Thoracic aorta (tissue), 2 donors: Measurements from ENCODE around the gene ZBTB39. TPM values are rescaled to one million over a fixed set of nuclear protein-coding genes. Genes with fewer than 3 reads are reported as not detected.
A peak's percentile ranks its signal among the peaks of the same experiment; 100 is the strongest.

ENCODE experiments used
- ATAC-seq: fragments of 150-250 bp; one replicate; pipeline ENCODE4 v1.8.0; 2017; ENCODE audit warnings: low read depth; ENCODE audit not compliant: insufficient number of reproducible peaks, low FRiP score
- DNase-seq: peaks from one replicate; pipeline ENCODE4 v3.0.0-alpha.2; 2020; ENCODE audit warnings: low spot score
- H3K27ac ChIP-seq, 2 donors: fragments of 200-600 bp; sonication (generic); 1 replicate in 1 of 2; 2 replicates in 1 of 2; pipeline ENCODE4 v1.5.1; 2016; ENCODE audit warnings: mild to moderate bottlenecking in 2 of 2, moderate library complexity in 2 of 2
- H3K27me3 ChIP-seq: fragments of 200-600 bp; sonication (generic); replicated peaks from 2 replicates; pipeline ENCODE4 v1.6.0; 2016; ENCODE audit warnings: mild to moderate bottlenecking; ENCODE audit not compliant: insufficient read depth
- H3K36me3 ChIP-seq: fragments of 200-600 bp; sonication (generic); one replicate; pipeline ENCODE4 v1.5.1; 2016
- H3K4me1 ChIP-seq, 2 donors: fragments of 200-600 bp; sonication (generic); 1 replicate in 1 of 2; 2 replicates in 1 of 2; pipeline versions ENCODE4 v1.5.1 to v1.6.0; 2016; ENCODE audit warnings: low read depth in 2 of 2, mild to moderate bottlenecking in 1 of 2; ENCODE audit not compliant: control insufficient read depth in 1 of 2
- H3K4me3 ChIP-seq: fragments of 200-600 bp; sonication (generic); 2 replicates; pipeline ENCODE4 v1.5.1; 2016; ENCODE audit warnings: mild to moderate bottlenecking
- H3K9me3 ChIP-seq: fragments of 200-600 bp; sonication (generic); 2 replicates; pipeline ENCODE4 v1.5.1; 2016
- CTCF ChIP-seq: fragments of 200-600 bp; sonication (generic); IDR thresholded peaks from one replicate; pipeline ENCODE4 v1.5.1; 2019; ENCODE audit warnings: antibody characterized with exemption
- total RNA-seq, 2 donors: library from RNA; depleted of rRNA; stranded (reverse); fragments of >200 nt; gene quantifications; one replicate each; pipeline versions ENCODE4 v1.1.0 to v1.2.3, GENCODE V29; 2016

ZBTB39 gene
- total RNA-seq, 2 donors from 2014 or later = 3.1 to 8.3 TPM

DNA sequence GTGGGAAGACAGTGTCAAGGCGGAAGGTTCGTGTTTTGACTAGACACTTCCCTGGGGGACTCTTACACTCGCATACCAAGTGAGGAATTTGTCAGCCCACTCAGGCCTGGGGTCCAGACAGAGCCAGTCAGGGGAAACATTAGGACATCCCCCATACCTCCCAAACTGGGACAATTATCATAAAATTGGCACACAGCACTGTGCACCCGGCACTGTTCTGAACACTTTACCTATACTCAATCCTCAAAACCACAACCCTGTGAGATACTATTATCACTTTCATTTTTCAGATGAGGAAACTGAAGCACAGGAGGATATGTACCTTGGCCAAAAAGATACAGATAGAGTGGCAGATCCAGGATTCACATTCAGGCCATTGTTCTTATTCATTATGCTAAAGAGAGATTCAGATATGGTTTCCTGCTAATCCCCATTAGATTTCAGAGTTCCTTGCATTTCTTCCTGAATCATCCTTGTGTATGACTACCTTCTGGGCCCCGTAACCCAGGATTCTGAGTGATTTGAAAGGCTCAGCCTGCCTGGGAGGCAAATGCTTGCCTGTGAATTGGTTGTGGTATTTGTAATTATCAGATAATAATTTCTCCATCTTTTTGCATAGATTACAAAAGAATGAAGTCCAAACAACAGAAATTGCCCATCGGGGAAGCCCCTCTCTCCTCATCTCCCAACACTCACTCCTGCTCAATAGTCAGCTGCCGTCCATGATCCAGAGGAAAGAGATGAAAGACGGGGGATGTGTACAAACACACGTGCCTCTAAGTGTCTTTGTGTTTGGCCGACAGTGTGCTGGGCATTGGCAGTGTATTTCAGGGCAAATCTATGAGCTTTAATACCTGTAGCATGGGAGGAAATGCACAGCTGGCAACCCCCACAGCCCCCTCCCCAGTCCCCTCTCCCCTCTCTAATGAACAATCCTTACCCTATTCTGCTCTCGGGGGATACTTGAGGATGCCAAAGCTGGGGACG is 5.4 kb upstream of the ZBTB39 start:
- ATAC-seq (no peak), DNase-seq (no peak)
- Histone ChIP-seq H3K4me3 (no peak overlapping the region), H3K27me3 (no peaks in the 10 kb centered on the region), H3K9me3 (no peaks in the 10 kb centered on the region), H3K36me3 (no peaks in the 10 kb centered on the region), H3K27ac (no peak overlapping the region), H3K4me1 (peaks cover 3 to 6% of the 10 kb centered on the region in 2 donors)
- TF ChIP-seq CTCF = no peak

DNA sequence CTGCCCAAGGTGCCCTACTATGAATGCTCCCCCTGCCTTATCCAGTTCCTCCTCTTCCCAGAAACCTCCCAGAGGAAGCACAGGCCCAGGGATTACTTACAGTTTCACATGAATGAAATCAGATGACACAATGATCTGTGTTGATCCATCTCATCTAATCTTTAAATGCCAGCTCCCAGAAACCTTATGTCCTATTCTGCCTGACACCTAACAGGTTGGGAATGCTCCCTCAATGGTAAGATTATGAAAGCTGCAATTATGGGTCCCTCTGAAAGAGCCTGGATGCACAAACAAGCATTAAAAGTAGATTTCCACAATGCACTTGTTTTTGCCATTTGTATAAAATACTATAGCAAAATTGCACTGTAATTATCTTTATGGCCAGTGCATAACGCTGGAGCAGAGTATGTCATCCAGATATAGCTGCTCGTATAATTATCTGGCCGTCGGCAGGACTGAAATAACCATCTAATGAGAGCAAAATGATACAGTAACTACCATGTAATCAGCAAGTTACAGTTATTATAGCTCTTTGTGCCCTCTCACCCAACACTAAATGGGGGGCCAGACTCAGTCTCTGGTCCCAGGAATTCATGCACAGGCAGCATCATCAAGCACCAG is 4.4 kb upstream of the ZBTB39 start:
- no peak for DNase-seq
- Histone ChIP-seq H3K4me1 (peaks cover 5 to 9% of the 10 kb centered on the region in 2 donors), H3K4me3 (no peak overlapping the region), H3K9me3 (no peaks in the 10 kb centered on the region), H3K36me3 (no peaks in the 10 kb centered on the region), H3K27ac (no peak overlapping the region), H3K27me3 (no peaks in the 10 kb centered on the region)
- no peak for TF ChIP-seq CTCF
- no peak for ATAC-seq

DNA sequence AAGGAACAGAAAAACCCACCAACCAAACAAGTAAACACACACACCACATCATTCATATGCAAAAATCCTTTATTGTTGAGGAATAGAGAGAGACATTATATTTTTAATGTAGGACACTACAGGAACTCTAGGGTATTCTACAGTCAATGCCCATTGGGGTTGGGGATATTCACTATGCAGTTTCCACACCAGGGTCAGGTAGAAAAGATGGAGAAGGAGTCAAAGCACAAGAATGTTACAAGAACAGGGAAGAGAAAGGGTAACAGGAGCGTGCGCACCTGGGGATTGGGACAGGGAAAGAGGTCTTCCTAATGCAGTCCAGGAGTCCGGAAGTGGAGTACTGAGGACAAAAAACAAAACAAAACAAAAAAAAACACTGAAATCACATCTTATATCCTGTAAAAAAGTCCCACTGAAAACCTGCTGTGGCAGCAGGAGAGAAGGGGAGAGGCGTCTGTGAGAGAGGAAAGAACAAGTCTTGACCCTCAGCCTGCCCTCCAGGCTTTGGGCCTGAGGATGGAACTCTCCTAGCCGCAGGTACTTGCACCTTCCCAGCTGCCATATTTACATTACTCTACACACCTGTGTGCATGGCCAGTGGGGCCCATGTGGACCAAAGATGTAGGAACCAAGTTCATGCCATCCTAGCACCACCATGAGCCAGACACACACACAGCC is 3.7 kb upstream of the ZBTB39 start:
- no peak for TF ChIP-seq CTCF

GRCh38 chr12:57008178-57008577 is 1.8 kb upstream of the ZBTB39 start:
- DNase-seq = no peak
- H3K36me3 ChIP-seq = peaks cover 13% of the 10 kb centered on the region
- TF ChIP-seq CTCF = peak; percentile 32
- ATAC-seq = no peak
- no peaks in the 10 kb centered on the region for H3K27me3 ChIP-seq
- no peak overlapping the region for H3K27ac ChIP-seq
- no peaks in the 10 kb centered on the region for H3K9me3 ChIP-seq
- H3K4me3 ChIP-seq = no peak overlapping the region
- peaks cover 10 to 20% of the 10 kb centered on the region in 2 donors for H3K4me1 ChIP-seq

More for the DNA sequence above, 3.7 kb upstream of the ZBTB39 start:
- Histone ChIP-seq H3K27me3 (no peaks in the 10 kb centered on the region), H3K27ac (no peak overlapping the region), H3K4me3 (no peak overlapping the region), H3K4me1 (peaks cover 10 to 15% of the 10 kb centered on the region in 2 donors), H3K9me3 (no peaks in the 10 kb centered on the region), H3K36me3 (no peaks in the 10 kb centered on the region)
- DNase-seq (no peak), ATAC-seq (no peak)
